ENCODE measurements around the gene SCN3A.

DNA sequence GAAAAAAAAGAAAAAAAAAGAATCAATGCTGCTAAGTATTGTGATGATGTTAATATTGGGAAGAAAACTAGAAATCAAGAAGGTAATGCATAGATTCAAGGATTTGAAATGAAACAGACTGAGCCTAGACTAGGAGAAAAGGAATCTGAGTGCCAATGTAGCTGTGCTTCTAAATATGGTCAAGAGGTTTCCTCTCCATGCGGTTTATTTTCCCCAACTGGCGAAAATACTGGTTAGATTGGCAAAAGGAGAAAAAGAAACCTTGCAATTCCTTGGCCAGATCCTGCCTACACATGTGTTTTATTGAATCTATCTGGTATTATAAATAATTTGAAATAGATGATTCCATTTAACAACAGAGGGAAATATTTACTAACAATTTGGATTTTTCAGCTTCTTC is 5.7 kb downstream of the SCN3A start:
- no peak for TF ChIP-seq OSR1 (CRISPR knock-in tag; IDR thresholded peaks at IDR 0.05)
- no peak for TF ChIP-seq ZNF8 (CRISPR knock-in tag; IDR thresholded peaks at IDR 0.05)
- TF ChIP-seq, protein P1, sequence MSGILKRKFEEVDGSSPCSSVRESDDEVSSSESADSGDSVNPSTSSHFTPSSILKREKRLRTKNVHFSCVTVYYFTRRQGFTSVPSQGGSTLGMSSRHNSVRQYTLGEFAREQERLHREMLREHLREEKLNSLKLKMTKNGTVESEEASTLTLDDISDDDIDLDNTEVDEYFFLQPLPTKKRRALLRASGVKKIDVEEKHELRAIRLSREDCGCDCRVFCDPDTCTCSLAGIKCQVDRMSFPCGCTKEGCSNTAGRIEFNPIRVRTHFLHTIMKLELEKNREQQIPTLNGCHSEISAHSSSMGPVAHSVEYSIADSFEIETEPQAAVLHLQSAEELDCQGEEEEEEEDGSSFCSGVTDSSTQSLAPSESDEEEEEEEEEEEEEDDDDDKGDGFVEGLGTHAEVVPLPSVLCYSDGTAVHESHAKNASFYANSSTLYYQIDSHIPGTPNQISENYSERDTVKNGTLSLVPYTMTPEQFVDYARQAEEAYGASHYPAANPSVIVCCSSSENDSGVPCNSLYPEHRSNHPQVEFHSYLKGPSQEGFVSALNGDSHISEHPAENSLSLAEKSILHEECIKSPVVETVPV (CRISPR knock-in tag; IDR thresholded peaks at IDR 0.05), result no peak
- no peak for TF ChIP-seq ISL1 (CRISPR knock-in tag; IDR thresholded peaks at IDR 0.05)
- no peak for TF ChIP-seq GLIS3 (CRISPR knock-in tag; IDR thresholded peaks at IDR 0.05)
- TF ChIP-seq TCF4 (CRISPR knock-in tag; IDR thresholded peaks at IDR 0.05; ENCODE audit: borderline replicate concordance), result no peak
- no peak for TF ChIP-seq ESRRG (CRISPR knock-in tag; IDR thresholded peaks at IDR 0.05)
- no peak for TF ChIP-seq ARNTL (CRISPR knock-in tag; IDR thresholded peaks at IDR 0.05; ENCODE audit: borderline replicate concordance, low read depth)
- no peak for TF ChIP-seq ZC3H10 (CRISPR knock-in tag; IDR thresholded peaks at IDR 0.05)
- TF ChIP-seq ZNF565 (CRISPR knock-in tag; conservative IDR thresholded peaks at IDR 0.05; ENCODE audit: low read depth), result no peak
- TF ChIP-seq, protein P2, sequence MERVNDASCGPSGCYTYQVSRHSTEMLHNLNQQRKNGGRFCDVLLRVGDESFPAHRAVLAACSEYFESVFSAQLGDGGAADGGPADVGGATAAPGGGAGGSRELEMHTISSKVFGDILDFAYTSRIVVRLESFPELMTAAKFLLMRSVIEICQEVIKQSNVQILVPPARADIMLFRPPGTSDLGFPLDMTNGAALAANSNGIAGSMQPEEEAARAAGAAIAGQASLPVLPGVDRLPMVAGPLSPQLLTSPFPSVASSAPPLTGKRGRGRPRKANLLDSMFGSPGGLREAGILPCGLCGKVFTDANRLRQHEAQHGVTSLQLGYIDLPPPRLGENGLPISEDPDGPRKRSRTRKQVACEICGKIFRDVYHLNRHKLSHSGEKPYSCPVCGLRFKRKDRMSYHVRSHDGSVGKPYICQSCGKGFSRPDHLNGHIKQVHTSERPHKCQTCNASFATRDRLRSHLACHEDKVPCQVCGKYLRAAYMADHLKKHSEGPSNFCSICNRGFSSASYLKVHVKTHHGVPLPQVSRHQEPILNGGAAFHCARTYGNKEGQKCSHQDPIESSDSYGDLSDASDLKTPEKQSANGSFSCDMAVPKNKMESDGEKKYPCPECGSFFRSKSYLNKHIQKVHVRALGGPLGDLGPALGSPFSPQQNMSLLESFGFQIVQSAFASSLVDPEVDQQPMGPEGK (CRISPR knock-in tag; IDR thresholded peaks at IDR 0.05; ENCODE audit: borderline replicate concordance), result no peak
- no peak for TF ChIP-seq TOX (CRISPR knock-in tag; IDR thresholded peaks at IDR 0.05; ENCODE audit: borderline replicate concordance)
- TF ChIP-seq ZFP30 (CRISPR knock-in tag; IDR thresholded peaks at IDR 0.05), result no peak
- no peak for TF ChIP-seq RARB (CRISPR knock-in tag; IDR thresholded peaks at IDR 0.05)
